SK-N-SH (cell line): ENCODE data around the gene DIS3L2. TPM values are rescaled to one million over a fixed set of nuclear protein-coding genes. Genes with fewer than 3 reads are reported as not detected.

Experiments used
- CTCF ChIA-PET: fragments of 300-600, 350-600 bp; formaldehyde crosslinking; extraction: SDS; loops from one replicate; lab custom pipeline; 2021; lab: Yijun Ruan, JAX
- POLR2A ChIA-PET: fragments of 350-600 bp; sonication (Branson Sonifier 250); formaldehyde crosslinking; extraction: SDS; loops from one replicate; lab custom pipeline; 2020; ENCODE audit warnings: antibody characterized with exemption, inconsistent platforms; lab: Yijun Ruan, JAX
- DNase-seq: peaks from one replicate; pipeline ENCODE4 v3.0.0; 2012
- H2AFZ ChIP-seq: fragments of 200-600 bp; sonication (generic); 2 replicates; pipeline ENCODE4 v1.8.1; 2016; ENCODE audit warnings: antibody characterized with exemption, mild to moderate bottlenecking, low read depth
- H3F3A ChIP-seq: fragments of 200-600 bp; sonication (generic); replicated peaks from 2 replicates; pipeline ENCODE3; 2016; ENCODE audit warnings: antibody characterized with exemption, mild to moderate bottlenecking; ENCODE audit not compliant: insufficient read depth
- H3K27ac ChIP-seq, 2 experiments: fragments of 200-500 bp in 1 of 2; fragments of 200-600 bp in 1 of 2; sonication (Bioruptor generic) in 1 of 2; sonication (generic), shearing (Covaris generic) in 1 of 2; 2 replicates each; pipeline versions ENCODE4 v1.5.1 to v1.6.1; 2014 to 2016; ENCODE audit warnings: low read depth in 2 of 2, inconsistent platforms in 1 of 2, low read length in 1 of 2, mild to moderate bottlenecking in 1 of 2, mixed read lengths in 1 of 2
- H3K27me3 ChIP-seq: fragments of 200-600 bp; sonication (generic), shearing (Covaris generic); 2 replicates; pipeline ENCODE4 v1.6.1; 2016; ENCODE audit warnings: mixed run types; ENCODE audit not compliant: insufficient read depth
- H3K36me3 ChIP-seq, 2 experiments: fragments of 200-500 bp in 1 of 2; fragments of 200-600 bp in 1 of 2; sonication (Bioruptor generic) in 1 of 2; sonication (generic) in 1 of 2; replicated peaks in 1 of 2; 2 replicates each; pipeline versions ENCODE3 to v1.5.1; 2014 to 2016; ENCODE audit warnings: low read length in 1 of 2, mild to moderate bottlenecking in 1 of 2; ENCODE audit not compliant: insufficient read depth in 2 of 2, control insufficient read depth in 1 of 2
- H3K4me1 ChIP-seq, 2 experiments: fragments of 200-500 bp in 1 of 2; fragments of 200-600 bp in 1 of 2; sonication (Bioruptor generic) in 1 of 2; sonication (generic), shearing (Covaris generic) in 1 of 2; 2 replicates each; pipeline versions ENCODE4 v1.5.1 to v1.6.1; 2014 to 2016; ENCODE audit warnings: low read depth in 1 of 2, low read length in 1 of 2, mixed run types in 1 of 2; ENCODE audit not compliant: insufficient read depth in 2 of 2, control insufficient read depth in 1 of 2
- H3K4me2 ChIP-seq: fragments of 200-600 bp; sonication (generic), shearing (Covaris generic); 2 replicates; pipeline ENCODE4 v1.6.1; 2017; ENCODE audit warnings: mixed run types
- H3K4me3 ChIP-seq, 2 experiments: fragments of 200-500 bp in 1 of 2; fragments of 200-600 bp in 1 of 2; sonication (Bioruptor generic) in 1 of 2; sonication (generic), shearing (Covaris generic) in 1 of 2; 2 replicates each; pipeline versions ENCODE4 v1.5.1 to v1.8.1; 2014 to 2016; ENCODE audit warnings: low read depth in 2 of 2, inconsistent platforms in 1 of 2, low read length in 1 of 2, mild to moderate bottlenecking in 1 of 2, mixed read lengths in 1 of 2, moderate library complexity in 1 of 2
- H3K79me2 ChIP-seq: fragments of 200-600 bp; sonication (generic); 2 replicates; pipeline ENCODE4 v1.8.1; 2017; ENCODE audit warnings: mild to moderate bottlenecking; ENCODE audit not compliant: insufficient read depth
- H3K9ac ChIP-seq: fragments of 200-600 bp; sonication (generic); 2 replicates; pipeline ENCODE4 v1.6.1; 2017; ENCODE audit warnings: mixed run types
- H3K9me2 ChIP-seq: fragments of 200-600 bp; sonication (generic); 2 replicates; pipeline ENCODE4 v1.6.1; 2017; ENCODE audit warnings: mixed run types
- H3K9me3 ChIP-seq: fragments of 200-600 bp; sonication (generic); 2 replicates; pipeline ENCODE4 v1.6.1; 2017; ENCODE audit warnings: mixed run types, mild to moderate bottlenecking, moderate library complexity
- H4K20me1 ChIP-seq: fragments of 200-600 bp; sonication (generic); 2 replicates; pipeline ENCODE4 v1.6.1; 2017; ENCODE audit warnings: mild to moderate bottlenecking, mixed run types; ENCODE audit not compliant: insufficient read depth
- CHD2 ChIP-seq: fragments of 150-350 bp; IDR thresholded peaks from 2 replicates; pipeline ENCODE4 v1.6.1; 2018; ENCODE audit warnings: low read length; ENCODE audit not compliant: partially characterized antibody
- ELF1 ChIP-seq: IDR thresholded peaks from 2 replicates; pipeline ENCODE4 v1.4.0; 2012
- EP300 ChIP-seq, 2 experiments: IDR thresholded peaks; 2 replicates each; pipeline versions ENCODE4 v1.4.0 to v1.6.1; 2012; ENCODE audit warnings: borderline replicate concordance in 1 of 2, low read depth in 1 of 2, low read length in 1 of 2
- EZH2phosphoT487 ChIP-seq: fragments of 200-600 bp; sonication (generic); IDR thresholded peaks from 2 replicates; pipeline ENCODE4 v1.6.1; 2017; ENCODE audit warnings: low read depth, mixed run types, mild to moderate bottlenecking, antibody characterized with exemption, moderate library complexity, borderline replicate concordance
- FOSL2 ChIP-seq: IDR thresholded peaks from 2 replicates; pipeline ENCODE4 v1.4.0; 2012; ENCODE audit warnings: low read depth, mild to moderate bottlenecking, moderate library complexity, borderline replicate concordance
- FOXJ3 ChIP-seq: sonication (generic); formaldehyde crosslinking; IDR thresholded peaks from 2 replicates; pipeline ENCODE4 v1.5.1; 2020; ENCODE audit warnings: mild to moderate bottlenecking, missing genetic modification reagents
- GABPA ChIP-seq: IDR thresholded peaks from 2 replicates; pipeline ENCODE4 v1.4.0; 2012; ENCODE audit warnings: low read depth, mild to moderate bottlenecking
- MXI1 ChIP-seq: IDR thresholded peaks from 2 replicates; pipeline ENCODE4 v1.6.1; 2012; ENCODE audit warnings: mild to moderate bottlenecking, low read depth, low read length, improper control_type of control experiment
- NFIC ChIP-seq: IDR thresholded peaks from 2 replicates; pipeline ENCODE4 v1.4.0; 2012; ENCODE audit warnings: borderline replicate concordance
- NRF1 ChIP-seq: IDR thresholded peaks from 2 replicates; pipeline ENCODE4 v1.6.1; 2012; ENCODE audit warnings: low read depth, mild to moderate bottlenecking, low read length
- REST ChIP-seq: IDR thresholded peaks from 2 replicates; pipeline ENCODE4 v1.6.1; 2012; ENCODE audit warnings: mild to moderate bottlenecking, low read depth, low read length, moderate library complexity
- RXRA ChIP-seq: IDR thresholded peaks from 2 replicates; pipeline ENCODE4 v1.4.0; 2012; ENCODE audit warnings: low read depth, mild to moderate bottlenecking, borderline replicate concordance
- SIN3A ChIP-seq: IDR thresholded peaks from 2 replicates; pipeline ENCODE4 v1.6.1; 2012; ENCODE audit warnings: low read depth, mild to moderate bottlenecking, low read length, moderate library complexity, borderline replicate concordance
- TCF12 ChIP-seq: IDR thresholded peaks from 2 replicates; pipeline ENCODE4 v1.4.0; 2012
- TEAD4 ChIP-seq: IDR thresholded peaks from 2 replicates; pipeline ENCODE4 v1.4.0; 2012; ENCODE audit warnings: mild to moderate bottlenecking, borderline replicate concordance; ENCODE audit not compliant: insufficient read depth
- USF1 ChIP-seq: IDR thresholded peaks from 2 replicates; pipeline ENCODE4 v1.4.0; 2012; ENCODE audit warnings: low read depth, borderline replicate concordance
- WGBS: methylation state at CpG from one replicate; pipeline ENCODE4 v1.1.6; 2017; ENCODE audit warnings: low lambda C conversion rate; 5-methylcytosine and 5-hydroxymethylcytosine counted together
- polyA plus RNA-seq, 3 experiments: library from polyadenylated mRNA; depleted of rRNA; stranded (reverse); fragments of >200 nt; gene quantifications; 2 replicates each; pipeline ENCODE4 v1.2.3, GENCODE V29; 2012
- TF ChIP-seq, protein P1 (sequence below): fragments of 150-350 bp; IDR thresholded peaks from 2 replicates; pipeline ENCODE4 v1.6.1; 2017; ENCODE audit warnings: antibody characterized with exemption, low read length, low read depth, borderline replicate concordance
- TF ChIP-seq, protein P2 (sequence below): IDR thresholded peaks from 2 replicates; pipeline ENCODE4; 2012

Gene DIS3L2
- polyA plus RNA-seq, 1 of the 3 experiments (the other 2 are of a cell fraction): 17.9 TPM

GRCh38 chr2:231970461-231970860 lies 8.9 kb downstream of the DIS3L2 start:
- Histone ChIP-seq H4K20me1 (peaks cover 11% of the 10 kb centered on the region), H2AFZ (no peak overlapping the region), H3K4me3 (no peak overlapping the region), H3F3A (no peaks in the 10 kb centered on the region), H3K79me2 (peaks cover 60% of the 10 kb centered on the region), H3K27me3 (no peaks in the 10 kb centered on the region), H3K36me3 (peaks cover 0 to 6% of the 10 kb centered on the region in 2 experiments), H3K4me1 (no peaks in the 10 kb centered on the region; a peak in 1 of 4 replicates), H3K9me2 (no peaks in the 10 kb centered on the region), H3K4me2 (no peak overlapping the region), H3K9ac (no peak overlapping the region), H3K9me3 (no peaks in the 10 kb centered on the region), H3K27ac (no peak overlapping the region)
- POLR2A ChIA-PET: no interaction called here
- 82% methylated on average over 3 of the region's 3 CpGs for WGBS
- no peak for TF ChIP-seq NFIC
- TF ChIP-seq, protein P1, sequence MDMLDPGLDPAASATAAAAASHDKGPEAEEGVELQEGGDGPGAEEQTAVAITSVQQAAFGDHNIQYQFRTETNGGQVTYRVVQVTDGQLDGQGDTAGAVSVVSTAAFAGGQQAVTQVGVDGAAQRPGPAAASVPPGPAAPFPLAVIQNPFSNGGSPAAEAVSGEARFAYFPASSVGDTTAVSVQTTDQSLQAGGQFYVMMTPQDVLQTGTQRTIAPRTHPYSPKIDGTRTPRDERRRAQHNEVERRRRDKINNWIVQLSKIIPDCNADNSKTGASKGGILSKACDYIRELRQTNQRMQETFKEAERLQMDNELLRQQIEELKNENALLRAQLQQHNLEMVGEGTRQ: no peak
- no peak for TF ChIP-seq RXRA
- TF ChIP-seq FOSL2: no peak
- no peak for TF ChIP-seq GABPA
- DNase-seq: no peak
- CTCF ChIA-PET: no interaction called here

- Histone ChIP-seq H3K4me2 (no peak overlapping the region), H2AFZ (no peak overlapping the region), H3K79me2 (peaks cover 41% of the 10 kb centered on the region), H3K27me3 (no peaks in the 10 kb centered on the region), H4K20me1 (peaks cover 4% of the 10 kb centered on the region; the same call in 1 of the 2 replicates), H3K27ac (no peak overlapping the region), H3K36me3 (peaks cover 0 to 6% of the 10 kb centered on the region in 2 experiments), H3K9me2 (no peaks in the 10 kb centered on the region), H3K9ac (no peak overlapping the region), H3F3A (no peaks in the 10 kb centered on the region), H3K4me3 (no peak overlapping the region), H3K4me1 (no peaks in the 10 kb centered on the region), H3K9me3 (no peaks in the 10 kb centered on the region)
- ChIA-PET CTCF (interaction anchor here (1.7 kb wide), 2 partner anchors 12 to 351 kb away, joined by 3 to 6 read pairs; no protein-coding TSS in a partner anchor), POLR2A (no interaction called here)
- TF ChIP-seq USF1: no peak
- no peak for TF ChIP-seq TEAD4
- TF ChIP-seq ELF1: no peak
- no peak for TF ChIP-seq NRF1
- TF ChIP-seq EZH2phosphoT487: no peak
- no peak for TF ChIP-seq MXI1
- TF ChIP-seq CHD2: no peak
- no peak for TF ChIP-seq SIN3A
- TF ChIP-seq FOXJ3 (CRISPR knock-in tag): no peak
- TF ChIP-seq RXRA: no peak
- TF ChIP-seq NFIC: no peak
- TF ChIP-seq, protein P2, sequence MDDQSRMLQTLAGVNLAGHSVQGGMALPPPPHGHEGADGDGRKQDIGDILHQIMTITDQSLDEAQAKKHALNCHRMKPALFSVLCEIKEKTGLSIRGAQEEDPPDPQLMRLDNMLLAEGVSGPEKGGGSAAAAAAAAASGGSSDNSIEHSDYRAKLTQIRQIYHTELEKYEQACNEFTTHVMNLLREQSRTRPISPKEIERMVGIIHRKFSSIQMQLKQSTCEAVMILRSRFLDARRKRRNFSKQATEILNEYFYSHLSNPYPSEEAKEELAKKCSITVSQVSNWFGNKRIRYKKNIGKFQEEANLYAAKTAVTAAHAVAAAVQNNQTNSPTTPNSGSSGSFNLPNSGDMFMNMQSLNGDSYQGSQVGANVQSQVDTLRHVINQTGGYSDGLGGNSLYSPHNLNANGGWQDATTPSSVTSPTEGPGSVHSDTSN: no peak
- TF ChIP-seq EP300 (IDR thresholded peaks at IDR 0.05; ENCODE audit: borderline replicate concordance in 1 of 2, low read depth in 1 of 2, low read length in 1 of 2): no peak
- TF ChIP-seq TCF12: no peak
- no peak for TF ChIP-seq REST
- no peak for DNase-seq
- 98% methylated on average over 2 of the region's 2 CpGs for WGBS
These were observed 13.5 kb downstream of the DIS3L2 start for GRCh38 chr2:231975001-231975400.
